Fibroblast of lung (primary cell): ENCODE data around the gene GNB3.

ENCODE experiments used
- EZH2 ChIP-seq: IDR thresholded peaks from 2 replicates; pipeline ENCODE4 v1.5.1; 2012; ENCODE audit warnings: low read length, control low read depth, mild to moderate bottlenecking; ENCODE audit errors: missing control alignments
- TF ChIP-seq, protein P1 (sequence below), 2 donors: IDR thresholded peaks in 1 of 2; conservative IDR thresholded peaks in 1 of 2; 1 replicate in 1 of 2; 2 replicates in 1 of 2; pipeline ENCODE4 v1.5.1; 2011 to 2012; ENCODE audit warnings: low read length in 2 of 2, control low read depth in 1 of 2, inconsistent platforms in 1 of 2, low read depth in 1 of 2, mild to moderate bottlenecking in 1 of 2

DNA sequence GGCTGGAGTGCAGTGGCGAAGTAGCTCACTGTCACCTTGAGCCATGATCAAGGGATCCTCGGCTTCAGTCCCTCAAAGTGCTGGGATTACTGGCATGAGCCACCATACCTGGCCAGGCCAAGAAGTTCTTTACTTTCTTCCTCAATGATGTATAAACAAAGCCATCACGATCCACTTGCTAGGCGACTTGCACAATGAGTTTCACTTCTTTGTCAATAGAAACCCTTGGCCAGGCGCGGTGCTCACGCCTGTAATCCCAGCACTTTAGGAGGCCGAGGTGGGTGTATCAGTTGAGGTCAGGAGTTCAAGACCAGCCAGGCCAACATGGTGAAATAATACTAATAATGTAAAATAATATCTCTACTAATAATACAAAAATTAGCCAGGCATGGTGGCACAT lies 46.7 kb downstream of the GNB3 start:
- TF ChIP-seq, protein P1, sequence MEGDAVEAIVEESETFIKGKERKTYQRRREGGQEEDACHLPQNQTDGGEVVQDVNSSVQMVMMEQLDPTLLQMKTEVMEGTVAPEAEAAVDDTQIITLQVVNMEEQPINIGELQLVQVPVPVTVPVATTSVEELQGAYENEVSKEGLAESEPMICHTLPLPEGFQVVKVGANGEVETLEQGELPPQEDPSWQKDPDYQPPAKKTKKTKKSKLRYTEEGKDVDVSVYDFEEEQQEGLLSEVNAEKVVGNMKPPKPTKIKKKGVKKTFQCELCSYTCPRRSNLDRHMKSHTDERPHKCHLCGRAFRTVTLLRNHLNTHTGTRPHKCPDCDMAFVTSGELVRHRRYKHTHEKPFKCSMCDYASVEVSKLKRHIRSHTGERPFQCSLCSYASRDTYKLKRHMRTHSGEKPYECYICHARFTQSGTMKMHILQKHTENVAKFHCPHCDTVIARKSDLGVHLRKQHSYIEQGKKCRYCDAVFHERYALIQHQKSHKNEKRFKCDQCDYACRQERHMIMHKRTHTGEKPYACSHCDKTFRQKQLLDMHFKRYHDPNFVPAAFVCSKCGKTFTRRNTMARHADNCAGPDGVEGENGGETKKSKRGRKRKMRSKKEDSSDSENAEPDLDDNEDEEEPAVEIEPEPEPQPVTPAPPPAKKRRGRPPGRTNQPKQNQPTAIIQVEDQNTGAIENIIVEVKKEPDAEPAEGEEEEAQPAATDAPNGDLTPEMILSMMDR (conservative IDR thresholded peaks at IDR 0.05 in 1 of 2, IDR thresholded peaks at IDR 0.05 in 1 of 2; ENCODE audit: low read depth in 1 of 2, low read length in 2 of 2), result no peak
- TF ChIP-seq EZH2, result no peak
